NCI-H1092 treated with DMSO at 0.1 percent for 48 hours (cell line): ENCODE results near the gene CILP.
"Not testable (repeated sequence)": the region's sequence is repeated elsewhere in the genome, so short reads cannot be mapped to it uniquely, and the experiment has no call there.

Experiments used
- DNase-seq: peaks from one replicate; lab custom pipeline; 2025; lab: John Stamatoyannopoulos, UW

CILP gene

GRCh38 chr15:65210770-65211481, at the start of gene CILP:
TSS of gene CILP (minus strand) at chr15:65211473. CDS start at chr15:65209755, 1,718 bp downstream.
- no peak for DNase-seq

- no peak for DNase-seq
Measured at GRCh38 chr15:65260968-65261367, 49.7 kb upstream of the CILP start.

GRCh38 chr15:65259367-65259797, 48.1 kb upstream of the CILP start:
- DNase-seq = no peak

- DNase-seq = no peak
Measured at GRCh38 chr15:65258375-65259262, 47.3 kb upstream of the CILP start.

GRCh38 chr15:65255486-65256140, 44.3 kb upstream of the CILP start:
- DNase-seq = no peak

GRCh38 chr15:65254758-65255157, 43.5 kb upstream of the CILP start:
- DNase-seq = no peak

GRCh38 chr15:65254356-65254755, 43.1 kb upstream of the CILP start:
- DNase-seq = no peak

- no peak for DNase-seq
Measured at GRCh38 chr15:65249641-65250040, 38.4 kb upstream of the CILP start.

- DNase-seq = no peak
Measured at GRCh38 chr15:65248511-65249255, 37.4 kb upstream of the CILP start.

GRCh38 chr15:65246939-65247338, 35.7 kb upstream of the CILP start:
- DNase-seq = no peak

- DNase-seq = no peak
Measured at GRCh38 chr15:65246026-65246714, 34.9 kb upstream of the CILP start.

- no peak for DNase-seq
Measured at GRCh38 chr15:65245096-65245856, 34.0 kb upstream of the CILP start.

- DNase-seq = no peak
Measured at GRCh38 chr15:65244638-65245037, 33.4 kb upstream of the CILP start.

GRCh38 chr15:65236443-65236842, 25.2 kb upstream of the CILP start:
- DNase-seq = not testable (repeated sequence)

GRCh38 chr15:65233696-65234095, 22.4 kb upstream of the CILP start:
- DNase-seq = no peak

GRCh38 chr15:65232520-65232919, 21.2 kb upstream of the CILP start:
- DNase-seq = no peak

- DNase-seq = no peak
Measured at GRCh38 chr15:65231306-65231705, 20.0 kb upstream of the CILP start.

GRCh38 chr15:65226901-65227300, 15.6 kb upstream of the CILP start:
- not testable (repeated sequence) for DNase-seq

- no peak for DNase-seq
Measured at GRCh38 chr15:65226221-65226620, 14.9 kb upstream of the CILP start.

- no peak for DNase-seq
Measured at GRCh38 chr15:65223996-65224395, 12.7 kb upstream of the CILP start.

GRCh38 chr15:65222891-65223290, 11.6 kb upstream of the CILP start:
- no peak for DNase-seq
